Hematopoietic multipotent progenitor cell treated with erythropoietin and hydrocortisone succinate and interleukin-3 and kit ligand, for 17 days (in vitro differentiated cells): Measurements from ENCODE around the gene TOLLIP.
"Not testable (repeated sequence)": the region's sequence is repeated elsewhere in the genome, so short reads cannot be mapped to it uniquely, and the experiment has no call there.

Source experiments
- DNase-seq: peaks from one replicate; pipeline ENCODE4 v3.0.0-alpha.2; 2015; ENCODE audit warnings: low spot score

The TOLLIP gene

DNA sequence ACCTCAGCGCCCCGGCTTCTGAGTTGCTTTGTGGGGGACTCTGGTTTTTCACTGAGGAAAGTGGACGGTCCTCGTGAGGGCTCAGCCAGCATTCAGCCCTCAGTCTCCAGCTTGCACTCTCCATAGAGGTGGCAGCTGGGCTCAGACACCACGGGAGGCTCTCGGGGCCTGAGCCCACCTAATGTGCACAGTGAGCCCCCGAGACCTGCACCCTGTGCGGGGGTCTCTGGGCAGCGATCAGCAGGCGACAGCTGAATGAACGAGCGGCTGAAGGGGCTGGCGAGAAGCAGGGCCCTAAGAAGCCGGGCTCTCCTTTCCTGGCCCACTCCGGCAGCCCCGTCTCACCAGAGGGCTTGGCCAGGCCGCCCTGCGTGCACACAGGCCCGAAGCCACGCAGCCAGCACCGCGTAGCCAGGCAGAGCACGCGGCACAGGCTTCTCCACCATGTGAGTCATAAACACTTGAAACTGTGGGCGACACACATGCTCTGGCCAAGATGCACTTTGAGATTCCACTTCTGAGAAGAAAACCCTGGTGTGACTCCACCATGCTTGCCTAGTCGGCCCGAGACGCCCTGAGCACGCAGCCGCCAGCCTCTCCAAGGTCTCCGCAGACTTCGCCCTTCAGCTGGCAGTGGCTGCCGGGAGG, 28.0 kb downstream of the TOLLIP start:
- no peak for DNase-seq

DNA sequence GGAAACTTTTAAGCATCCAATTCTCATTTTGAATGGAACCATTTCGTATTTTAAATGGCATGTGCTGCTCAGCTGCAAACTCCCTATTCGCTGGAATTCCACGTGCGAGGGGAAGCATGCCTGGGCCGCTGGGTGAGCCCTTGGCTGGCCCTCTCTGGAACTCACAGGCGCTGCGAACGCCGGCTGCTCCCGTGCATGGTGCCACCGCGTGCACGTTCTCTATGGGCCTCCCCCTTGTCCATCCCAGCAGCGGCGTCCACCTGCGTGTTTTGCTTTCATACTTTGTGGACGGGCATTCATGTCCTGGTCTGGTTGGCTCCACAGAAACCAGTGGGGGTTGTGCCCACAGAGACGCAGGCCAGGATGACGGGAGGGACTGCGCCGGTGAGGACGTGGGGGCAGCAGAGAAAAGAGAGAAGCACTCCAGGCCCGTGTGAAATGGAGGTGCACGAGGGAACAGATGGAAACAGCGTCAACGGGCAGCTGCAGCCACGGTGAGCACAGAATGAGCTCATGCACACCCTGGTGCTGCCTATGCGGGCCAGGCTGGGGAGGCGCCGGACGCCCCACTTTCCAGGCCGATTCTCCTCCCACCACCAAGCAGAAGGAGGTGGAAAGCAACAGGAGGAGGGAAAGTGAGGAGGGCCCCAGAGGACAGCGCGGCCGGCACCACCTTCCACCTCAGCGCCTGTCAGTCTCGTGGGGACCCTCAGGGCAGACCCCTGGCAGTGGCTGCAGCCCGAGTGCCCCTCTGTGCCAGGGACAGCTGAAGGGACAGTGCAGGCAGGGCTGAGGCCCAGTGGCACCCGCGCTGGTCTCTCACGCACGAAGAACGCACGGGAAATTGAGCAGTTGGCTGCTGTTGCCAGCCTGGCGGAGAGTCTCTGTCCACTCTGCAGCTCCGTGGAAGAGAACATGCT, 29.1 kb downstream of the TOLLIP start:
- DNase-seq: no peak

DNA sequence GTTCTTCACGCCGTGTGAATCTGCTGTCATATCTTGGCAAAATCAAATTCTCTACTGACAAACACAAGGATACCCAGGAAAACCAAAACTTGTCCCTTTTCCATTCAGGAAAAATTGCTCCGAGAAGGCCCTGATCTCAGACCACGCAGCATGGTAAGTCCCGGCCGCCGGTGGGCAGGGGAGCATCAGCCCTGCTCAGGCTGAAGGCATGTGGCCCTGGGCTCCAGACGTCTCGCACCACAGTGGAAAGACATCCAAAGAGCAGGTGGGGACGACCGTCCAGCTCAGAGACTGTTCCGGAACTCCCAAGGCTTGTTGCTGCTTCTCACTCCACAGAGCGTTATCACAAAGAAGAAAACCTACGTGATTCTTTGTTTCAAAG, 29.8 kb downstream of the TOLLIP start:
- DNase-seq: no peak

DNA sequence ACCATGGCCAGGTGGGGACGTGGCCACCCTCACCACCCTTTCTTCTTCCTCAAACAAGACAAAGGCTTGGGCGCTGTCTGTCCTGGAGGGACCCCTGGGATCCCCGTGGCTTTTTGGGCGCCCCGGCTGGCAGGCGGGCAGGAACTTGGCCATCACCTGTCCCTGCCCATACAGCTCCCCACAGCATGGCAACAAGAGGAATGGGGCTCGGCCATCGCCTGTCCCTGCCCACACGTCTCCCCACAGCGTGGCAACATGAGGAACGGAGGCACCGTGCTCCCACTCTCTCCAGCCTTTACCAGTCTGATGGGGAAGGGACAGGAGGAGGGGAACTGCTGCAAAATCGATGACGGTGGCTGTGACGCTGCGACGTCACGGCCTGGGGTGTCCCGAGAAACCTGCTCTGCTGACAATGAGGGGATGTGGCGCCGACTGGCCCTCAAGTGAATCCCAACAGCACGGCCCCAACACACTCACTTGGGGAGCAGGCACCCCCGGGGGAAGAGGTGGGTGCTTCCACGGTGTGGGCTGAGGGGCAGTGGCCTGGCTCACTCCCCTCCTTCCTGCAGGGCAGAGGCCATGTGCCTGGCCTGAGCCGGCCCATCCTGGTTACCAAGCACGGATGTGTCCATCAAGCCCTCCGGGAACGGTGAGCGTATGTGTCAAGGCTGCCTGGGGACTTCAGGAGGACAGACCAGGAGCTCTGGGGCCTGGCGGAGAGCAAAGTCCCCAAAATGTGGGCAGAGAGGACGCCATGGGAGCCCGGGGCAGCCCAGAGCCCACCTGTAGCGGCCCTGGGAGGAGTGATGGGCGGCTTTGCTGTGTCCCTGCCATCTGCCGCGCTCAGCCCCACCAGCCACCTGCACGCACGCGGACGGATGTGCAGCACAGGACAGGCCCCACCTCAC, 30.4 kb downstream of the TOLLIP start:
- no peak for DNase-seq

- no peak for DNase-seq
Observed at GRCh38 chr11:1277936-1278512, 31.4 kb downstream of the TOLLIP start.

DNA sequence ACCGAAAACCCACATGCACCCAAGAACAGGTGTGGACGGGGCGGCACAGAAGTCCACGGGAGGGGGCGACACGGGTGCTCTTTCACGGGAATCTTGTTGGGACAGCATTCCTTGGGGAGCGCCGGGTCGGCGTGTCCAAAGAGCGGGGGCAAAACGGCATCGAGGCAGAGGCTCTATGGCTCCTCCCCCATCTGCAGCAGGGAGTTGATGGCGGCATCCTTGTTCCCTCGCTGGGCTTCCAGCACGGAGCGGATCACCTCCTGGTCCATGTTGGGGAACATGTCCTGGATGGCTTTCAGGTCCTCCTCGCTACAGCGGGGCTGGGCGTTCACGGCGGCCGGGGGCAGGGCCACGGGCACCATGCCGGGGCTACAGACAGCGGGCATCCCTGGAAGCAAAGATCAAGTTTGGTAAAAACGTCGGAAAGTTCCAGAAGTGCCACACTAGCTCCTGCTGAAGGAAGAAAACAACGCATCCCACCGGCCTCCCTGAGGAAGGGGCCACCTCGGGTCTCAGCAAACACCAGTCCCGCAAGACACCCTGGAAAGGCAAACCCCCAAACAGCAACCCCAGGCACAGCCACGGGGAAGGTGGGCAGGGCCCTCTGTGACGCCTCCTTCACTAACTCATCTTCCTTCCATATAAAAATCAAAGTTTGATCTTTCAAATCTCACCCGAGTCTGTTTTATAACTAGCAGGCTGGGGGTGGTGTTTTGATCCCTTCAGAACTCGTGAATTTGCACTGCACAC, 32.4 kb downstream of the TOLLIP start:
- no peak for DNase-seq

DNA sequence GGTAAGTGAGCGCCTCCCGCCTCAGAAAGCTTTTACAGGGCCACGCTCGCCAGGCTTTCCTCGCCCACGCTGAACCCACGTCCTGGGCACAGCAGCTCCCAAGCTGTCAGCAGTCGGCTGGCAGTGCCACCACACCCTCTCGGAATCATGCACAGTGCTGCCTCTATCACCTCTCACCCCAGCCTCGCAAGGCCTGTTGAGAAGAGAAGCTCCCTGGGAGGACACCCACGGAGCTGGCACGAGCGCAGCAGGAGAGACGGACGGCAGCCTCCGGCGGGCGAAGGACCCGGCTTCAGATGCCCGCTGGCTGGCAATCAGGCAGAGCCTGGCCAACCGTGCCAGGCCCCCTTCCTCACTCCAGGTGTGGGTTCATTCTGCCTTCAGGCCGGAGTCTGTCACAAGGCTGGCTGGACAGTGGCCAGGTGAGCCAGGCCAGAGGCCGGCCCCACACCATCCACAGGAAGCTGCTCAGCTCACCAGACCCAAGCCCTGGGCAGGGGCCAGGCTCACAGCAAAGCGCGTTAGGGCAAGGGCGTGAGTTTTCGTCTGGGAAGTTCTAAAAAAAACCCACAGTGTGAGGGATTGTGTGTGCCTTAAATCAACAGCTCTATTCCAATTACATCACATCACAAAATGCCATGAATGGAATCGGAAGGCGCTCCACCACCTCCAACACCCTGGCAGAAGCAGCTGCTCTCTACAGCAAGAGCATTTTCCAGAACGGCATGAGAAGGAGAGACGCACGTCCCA, 33.2 kb downstream of the TOLLIP start:
- no peak for DNase-seq

GRCh38 chr11:1275021-1275420, 34.4 kb downstream of the TOLLIP start:
- no peak for DNase-seq

DNA sequence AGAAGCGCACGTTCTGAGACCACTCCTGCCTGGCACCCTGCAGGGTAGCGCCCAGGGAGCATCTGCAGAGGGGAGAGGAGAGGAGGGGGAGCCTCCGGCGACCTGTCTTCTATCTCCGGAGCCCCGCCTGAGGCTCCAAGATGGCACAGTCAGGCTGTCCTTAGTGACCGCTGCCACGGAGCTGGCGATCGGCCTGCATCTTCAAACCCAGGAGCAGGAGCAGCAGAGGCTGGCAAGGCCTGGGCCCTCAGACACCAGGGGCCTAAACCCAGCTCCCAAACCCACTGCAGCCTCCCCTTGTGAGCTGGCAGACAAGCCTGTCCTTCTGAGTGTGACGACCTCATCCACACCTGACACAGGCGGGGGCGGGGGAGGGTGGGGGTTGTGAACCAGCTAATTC, 34.9 kb downstream of the TOLLIP start:
- no peak for DNase-seq

DNA sequence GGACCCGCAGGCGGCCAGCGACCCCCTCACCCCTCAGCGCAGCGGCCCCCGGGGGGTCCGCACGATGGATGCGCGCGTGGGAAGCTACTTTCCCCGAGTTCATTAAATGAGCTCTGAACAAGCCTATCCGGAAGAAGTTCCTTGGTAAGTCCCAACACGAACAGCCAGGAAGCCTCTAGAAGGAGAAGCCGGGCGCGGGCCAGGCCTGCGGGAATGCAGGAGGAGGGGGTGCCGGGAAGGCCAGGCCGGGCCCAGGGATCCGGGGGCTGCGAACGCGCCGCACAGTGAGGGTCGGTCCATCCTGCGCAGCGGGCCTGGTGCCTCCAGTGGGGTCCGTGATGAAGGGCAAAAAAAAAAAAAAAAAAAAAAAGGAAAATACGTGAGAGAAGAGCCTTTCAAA, 36.9 kb downstream of the TOLLIP start:
- no peak for DNase-seq

- DNase-seq: no peak
Observed at GRCh38 chr11:1271927-1272326, 37.5 kb downstream of the TOLLIP start.

GRCh38 chr11:1271406-1271805, 38.0 kb downstream of the TOLLIP start:
- no peak for DNase-seq

DNA sequence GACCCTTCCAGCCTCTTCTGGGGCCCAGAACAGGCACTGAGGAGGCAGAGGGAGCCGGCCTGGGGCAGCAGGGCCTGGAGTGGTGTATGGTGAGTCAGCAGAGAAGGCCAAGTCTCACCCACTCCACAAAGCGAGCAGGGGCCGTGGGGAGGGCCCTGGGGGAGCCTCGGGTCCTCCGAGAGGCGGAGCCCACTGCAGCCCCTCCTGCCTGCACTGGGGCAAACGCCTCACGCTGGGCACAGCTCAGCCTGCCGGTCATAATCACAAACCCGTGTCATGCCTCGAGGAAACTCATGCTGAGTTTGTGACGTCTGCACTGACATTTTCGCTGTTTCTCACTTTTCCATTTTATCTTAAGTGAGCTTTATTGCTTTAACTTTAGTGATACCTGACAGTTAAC, 38.4 kb downstream of the TOLLIP start:
- DNase-seq: no peak

- DNase-seq: no peak
Observed at GRCh38 chr11:1270476-1270875, 39.0 kb downstream of the TOLLIP start.

DNA sequence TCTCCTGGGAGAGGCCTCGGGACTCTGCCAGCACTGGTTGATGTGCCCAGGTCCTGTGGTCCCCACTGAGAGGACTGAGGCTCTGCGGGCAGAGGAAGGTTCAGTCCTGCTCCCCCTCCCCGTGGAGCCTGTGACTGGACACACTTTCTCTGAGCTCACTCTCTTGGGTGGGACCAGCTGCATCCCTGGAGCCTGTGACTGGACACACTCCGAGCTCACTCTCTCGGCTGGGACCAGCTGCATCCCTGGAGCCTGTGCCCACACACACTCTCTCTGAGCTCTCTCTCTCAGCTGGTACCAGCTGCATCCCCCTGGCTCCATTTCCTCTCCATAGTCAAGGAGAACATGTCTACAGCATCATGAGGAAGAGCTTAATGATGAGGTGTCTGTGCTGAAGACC, 39.5 kb downstream of the TOLLIP start:
- DNase-seq: no peak

GRCh38 chr11:1267441-1268100, 41.9 kb downstream of the TOLLIP start:
- no peak for DNase-seq

GRCh38 chr11:1266976-1267375, 42.5 kb downstream of the TOLLIP start:
- not testable (repeated sequence) for DNase-seq

DNA sequence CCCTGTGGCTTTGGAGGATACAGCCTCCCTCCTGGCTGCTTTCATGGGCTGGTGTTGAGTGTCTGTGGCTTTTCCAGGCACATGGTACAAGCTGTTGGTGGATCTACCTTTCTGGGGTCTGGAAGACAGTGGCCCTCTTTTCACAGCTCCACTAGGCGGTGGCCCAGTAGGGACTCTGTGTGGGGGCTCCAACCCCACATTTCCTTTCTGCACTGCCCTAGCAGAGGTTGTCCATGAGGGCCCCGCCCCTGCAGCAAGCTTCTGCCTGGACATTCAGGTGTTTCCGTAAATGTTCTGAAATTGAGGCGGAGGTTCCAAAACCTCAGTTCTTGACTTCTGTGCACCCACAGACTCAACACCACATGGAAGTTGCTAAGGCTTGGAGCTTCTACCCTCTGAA, 44.0 kb downstream of the TOLLIP start:
- DNase-seq: not testable (repeated sequence)

DNA sequence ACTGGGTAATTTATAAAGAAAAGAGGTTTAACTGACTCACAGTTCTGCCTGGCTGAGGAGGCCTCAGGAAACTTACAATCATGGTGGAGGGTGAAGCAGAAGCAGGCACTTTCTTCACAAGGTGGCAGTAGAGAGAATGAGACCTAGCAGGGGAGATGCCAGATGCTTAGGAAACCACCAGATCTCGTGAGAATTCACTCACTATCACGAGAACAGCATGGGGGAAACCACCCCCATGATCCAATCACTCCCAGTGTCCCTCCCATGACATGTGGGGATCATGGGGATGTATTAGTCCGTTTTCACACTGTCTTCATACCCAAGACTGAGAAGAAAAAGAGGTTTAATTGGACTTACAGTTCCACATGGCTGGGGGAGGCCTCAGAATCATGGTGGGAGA, 45.0 kb downstream of the TOLLIP start:
- DNase-seq: peak; percentile 37

DNA sequence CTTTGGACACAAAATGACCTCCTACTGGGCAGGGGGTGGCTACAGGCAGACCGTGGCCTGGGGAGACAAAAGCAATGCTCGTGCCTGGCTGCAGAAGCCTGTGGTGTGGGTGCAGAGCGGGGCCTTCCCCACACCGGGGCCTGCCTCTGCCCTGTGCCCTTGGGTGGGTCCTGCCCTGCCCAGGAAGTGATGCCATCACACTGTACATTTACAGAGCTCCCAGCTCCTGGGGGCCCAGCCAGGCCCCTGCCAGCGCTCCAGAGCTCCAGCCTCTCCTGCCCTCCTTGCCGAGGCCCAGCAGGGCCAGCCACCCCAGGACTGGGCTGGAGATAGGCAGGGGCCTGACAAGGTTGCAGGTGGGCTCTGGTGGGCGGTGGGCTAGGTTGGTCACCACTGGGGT, 46.4 kb downstream of the TOLLIP start:
- DNase-seq: no peak
